ENCODE measurements around the gene MGRN1. TPM values are rescaled to one million over a fixed set of nuclear protein-coding genes. Genes with fewer than 3 reads are reported as not detected.

Gene MGRN1
- total and polyA plus RNA-seq, 2 of the 13 experiments (the other 11 are each of a cell fraction or from before 2014, with no cell fraction given) = 11.9 to 12.6 TPM

GRCh38 chr16:4628283-4628682, 3.7 kb downstream of the MGRN1 start (continued):
- TF ChIP-seq ZGPAT (CRISPR knock-in tag; IDR thresholded peaks at IDR 0.05) (no peak), HMGXB3 (CRISPR knock-in tag; IDR thresholded peaks at IDR 0.05; ENCODE audit: borderline replicate concordance) (no peak), CTCF (CRISPR knock-in tag; IDR thresholded peaks at IDR 0.05) (no peak), STAG1 (CRISPR knock-in tag; IDR thresholded peaks at IDR 0.05) (no peak), RCOR2 (CRISPR knock-in tag; IDR thresholded peaks at IDR 0.05) (no peak), GTF2F1 (IDR thresholded peaks at IDR 0.05; ENCODE audit: low read length) (no peak), ZKSCAN1 (IDR thresholded peaks at IDR 0.05; ENCODE audit: low read length) (no peak), FOXK1 (CRISPR knock-in tag; IDR thresholded peaks at IDR 0.05; ENCODE audit: borderline replicate concordance, low read depth) (no peak), SRSF1 (optimal IDR thresholded peaks at IDR 0.05; ENCODE audit: low read depth, low read length) (no peak), MNT (IDR thresholded peaks at IDR 0.05) (no peak)

All from HepG2 (cell line).